Measurements from ENCODE around the gene RAB35.
"Not testable (repeated sequence)": the region's sequence is repeated elsewhere in the genome, so short reads cannot be mapped to it uniquely, and the experiment has no call there.

The RAB35 gene

GRCh38 chr12:120049426-120049825 is 67.1 kb downstream of the RAB35 start:
- H3K4me3 ChIP-seq (ENCODE audit: low read depth, low read length) = no peak overlapping the region
- no peaks in the 10 kb centered on the region for H3K36me3 ChIP-seq
- no peaks in the 10 kb centered on the region for H3K27me3 ChIP-seq
- no peak for TF ChIP-seq CTCF (IDR thresholded peaks at IDR 0.05; ENCODE audit: low read depth, low read length)
- no peak for DNase-seq
- no peaks in the 10 kb centered on the region for H3K9me3 ChIP-seq
- no peaks in the 10 kb centered on the region for H3K4me1 ChIP-seq

GRCh38 chr12:120048263-120048662 is 68.3 kb downstream of the RAB35 start:
- Histone ChIP-seq H3K27me3 (no peaks in the 10 kb centered on the region), H3K4me1 (no peaks in the 10 kb centered on the region; the same call in 1 of the 2 replicates), H3K36me3 (no peaks in the 10 kb centered on the region), H3K4me3 (ENCODE audit: low read depth, low read length) (no peak overlapping the region), H3K9me3 (no peaks in the 10 kb centered on the region)
- TF ChIP-seq CTCF (IDR thresholded peaks at IDR 0.05; ENCODE audit: low read depth, low read length) = no peak
- DNase-seq = no peak

- Histone ChIP-seq H3K9me3 (no peaks in the 10 kb centered on the region), H3K4me3 (ENCODE audit: low read depth, low read length) (no peak overlapping the region), H3K4me1 (no peaks in the 10 kb centered on the region; the same call in 1 of the 2 replicates), H3K27me3 (no peaks in the 10 kb centered on the region), H3K36me3 (no peaks in the 10 kb centered on the region)
- no peak for DNase-seq
- no peak for TF ChIP-seq CTCF (IDR thresholded peaks at IDR 0.05; ENCODE audit: low read depth, low read length)
Measured at GRCh38 chr12:120047072-120047471, 69.5 kb downstream of the RAB35 start.

- H3K4me1 ChIP-seq; H3K36me3 ChIP-seq; DNase-seq; H3K9me3 ChIP-seq; H3K4me3 ChIP-seq (ENCODE audit: low read depth, low read length); H3K27me3 ChIP-seq: not testable (repeated sequence)
Measured at GRCh38 chr12:120045367-120045766, 71.2 kb downstream of the RAB35 start.

Data from BE2C (cell line).